ENCODE measurements around the gene RSF1. TPM values are rescaled to one million over a fixed set of nuclear protein-coding genes. Genes with fewer than 3 reads are reported as not detected.

RSF1 gene
- total RNA-seq, 1 donor from 2014 or later: 68.8 TPM

- Mint-ChIP-seq H3K27me3 (no peaks in the 10 kb centered on the region), H3K27ac (no peak overlapping the region), H3K36me3 (ENCODE audit: low read depth) (peaks cover 32% of the 10 kb centered on the region), H3K9me3 (no peaks in the 10 kb centered on the region), H3K4me1 (peaks cover 57% of the 10 kb centered on the region), H3K4me3 (no peak overlapping the region)
- ATAC-seq (ENCODE audit: low read depth) (no peak), DNase-seq (no peak)
- no peak for TF ChIP-seq CTCF (IDR thresholded peaks at IDR 0.05)
- ChIA-PET POLR2A (no interaction called here), CTCF (no interaction called here)
- intact Hi-C loops (cut with micrococcal nuclease): no loop called here
Observed at GRCh38 chr11:77801477-77801876, 19.0 kb downstream of the RSF1 start.

- CTCF ChIA-PET: no interaction called here
- no peak for ATAC-seq (ENCODE audit: low read depth)
Observed at GRCh38 chr11:77800449-77800848, 20.1 kb downstream of the RSF1 start.

GRCh38 chr11:77799338-77799737 lies 21.2 kb downstream of the RSF1 start:
- Mint-ChIP-seq H3K4me3 (no peak overlapping the region), H3K27me3 (no peaks in the 10 kb centered on the region), H3K36me3 (ENCODE audit: low read depth) (peaks cover 31% of the 10 kb centered on the region), H3K4me1 (peaks cover 68% of the 10 kb centered on the region), H3K27ac (peak overlapping the region; percentile 41), H3K9me3 (no peaks in the 10 kb centered on the region)
- DNase-seq (no peak), ATAC-seq (ENCODE audit: low read depth) (no peak)
- TF ChIP-seq CTCF (IDR thresholded peaks at IDR 0.05): no peak
- POLR2A ChIA-PET: interaction anchor here (0.7 kb wide), 2 partner anchors 10 to 35 kb away, joined by 4 to 7 read pairs; no protein-coding TSS in a partner anchor
- intact Hi-C loops (cut with micrococcal nuclease): no loop called here
- CTCF ChIA-PET: no interaction called here

More at GRCh38 chr11:77800449-77800848, 20.1 kb downstream of the RSF1 start:
- peaks cover 61% of the 10 kb centered on the region for H3K4me1 Mint-ChIP-seq
- DNase-seq: no peak
- no peaks in the 10 kb centered on the region for H3K9me3 Mint-ChIP-seq
- peaks cover 27% of the 10 kb centered on the region for H3K36me3 Mint-ChIP-seq (ENCODE audit: low read depth)
- H3K27me3 Mint-ChIP-seq: no peaks in the 10 kb centered on the region
- POLR2A ChIA-PET: no interaction called here
- no peak for TF ChIP-seq CTCF (IDR thresholded peaks at IDR 0.05)
- no peak overlapping the region for H3K4me3 Mint-ChIP-seq
- H3K27ac Mint-ChIP-seq: no peak overlapping the region
- intact Hi-C loops (cut with micrococcal nuclease): no loop called here

- Mint-ChIP-seq H3K27ac (no peak overlapping the region), H3K36me3 (ENCODE audit: low read depth) (peaks cover 57% of the 10 kb centered on the region), H3K4me3 (no peak overlapping the region), H3K27me3 (no peaks in the 10 kb centered on the region), H3K4me1 (peaks cover 77% of the 10 kb centered on the region), H3K9me3 (peaks cover 7% of the 10 kb centered on the region)
- ATAC-seq (ENCODE audit: low read depth) (no peak), DNase-seq (no peak)
- TF ChIP-seq CTCF (IDR thresholded peaks at IDR 0.05): no peak
- ChIA-PET CTCF (no interaction called here), POLR2A (no interaction called here)
- intact Hi-C loops (cut with micrococcal nuclease): no loop called here
Observed at GRCh38 chr11:77793972-77794371, 26.6 kb downstream of the RSF1 start.

- Mint-ChIP-seq H3K4me3 (no peak overlapping the region), H3K27me3 (no peaks in the 10 kb centered on the region), H3K9me3 (peaks cover 7% of the 10 kb centered on the region), H3K27ac (no peak overlapping the region), H3K36me3 (ENCODE audit: low read depth) (peaks cover 51% of the 10 kb centered on the region), H3K4me1 (peaks cover 78% of the 10 kb centered on the region)
- CTCF ChIA-PET: no interaction called here
- no peak for DNase-seq
- POLR2A ChIA-PET: no interaction called here
- no peak for TF ChIP-seq CTCF (IDR thresholded peaks at IDR 0.05)
- intact Hi-C loops (cut with micrococcal nuclease): no loop called here
- no peak for ATAC-seq (ENCODE audit: low read depth)
Observed at GRCh38 chr11:77791301-77791700, 29.2 kb downstream of the RSF1 start.

Data from activated B cell treated with CpG ODN at 0.5 μM for 24 hours (primary cell).